Neural cell (in vitro differentiated cells): ENCODE measurements around the gene CRADD. TPM values are rescaled to one million over a fixed set of nuclear protein-coding genes. Genes with fewer than 3 reads are reported as not detected.

Experiments
- H2AFZ ChIP-seq: fragments of 200-600, 300-800 bp; sonication (generic), shearing (Covaris generic); 2 replicates; pipeline ENCODE4 v1.6.0; 2014; ENCODE audit warnings: low read depth, mild to moderate bottlenecking, antibody characterized with exemption, low read length, moderate library complexity
- H3F3A ChIP-seq: fragments of 200-600 bp; shearing (Covaris generic); 2 replicates; pipeline ENCODE4 v1.6.1; 2016; ENCODE audit warnings: mild to moderate bottlenecking, moderate library complexity, mixed read lengths, antibody characterized with exemption, low read length; ENCODE audit not compliant: insufficient read depth, poor library complexity, severe bottlenecking
- H3K27ac ChIP-seq: fragments of 200-600, 300-800 bp; sonication (generic), shearing (Covaris generic); 2 replicates; pipeline ENCODE4 v1.5.1; 2014; ENCODE audit warnings: mild to moderate bottlenecking, low read length, moderate library complexity
- H3K27me3 ChIP-seq: fragments of 300-800, 200-600 bp; sonication (generic), shearing (Covaris generic); 2 replicates; pipeline ENCODE4 v1.6.0; 2014; ENCODE audit warnings: mild to moderate bottlenecking, low read depth, low read length, moderate library complexity; ENCODE audit not compliant: insufficient read depth
- H3K36me3 ChIP-seq: fragments of 300-800, 200-600 bp; sonication (generic), shearing (Covaris generic); 2 replicates; pipeline ENCODE4 v1.5.1; 2014; ENCODE audit warnings: mild to moderate bottlenecking, antibody characterized with exemption, low read length, moderate library complexity; ENCODE audit not compliant: insufficient read depth
- H3K4me2 ChIP-seq: fragments of 300-800, 200-600 bp; sonication (generic), shearing (Covaris generic); 2 replicates; pipeline ENCODE4 v1.6.0; 2014; ENCODE audit warnings: mild to moderate bottlenecking, low read length
- H3K4me3 ChIP-seq: fragments of 300-800, 200-600 bp; sonication (generic), shearing (Covaris generic); 2 replicates; pipeline ENCODE4 v1.5.1; 2014; ENCODE audit warnings: mild to moderate bottlenecking, low read length, moderate library complexity
- H3K79me2 ChIP-seq: fragments of 200-600 bp; shearing (Covaris generic); replicated peaks from 2 replicates; pipeline ENCODE4 v1.6.0; 2014; ENCODE audit warnings: mild to moderate bottlenecking, low read length, moderate library complexity; ENCODE audit not compliant: insufficient read depth
- H3K9ac ChIP-seq: fragments of 300-800, 200-600 bp; sonication (generic), shearing (Covaris generic); 2 replicates; pipeline ENCODE4 v1.6.1; 2016; ENCODE audit warnings: mild to moderate bottlenecking, low read length, mixed read lengths
- H3K9me2 ChIP-seq: fragments of 200-600 bp; shearing (Covaris generic); 2 replicates; pipeline ENCODE4 v1.6.1; 2016; ENCODE audit warnings: mild to moderate bottlenecking, low read length, mixed read lengths; ENCODE audit not compliant: insufficient read depth
- H3K9me3 ChIP-seq: fragments of 200-600, 300-800 bp; sonication (generic), shearing (Covaris generic); 2 replicates; pipeline ENCODE4 v1.6.1; 2016; ENCODE audit warnings: mild to moderate bottlenecking, mixed run types, low read length, moderate library complexity, mixed read lengths
- H4K20me1 ChIP-seq: fragments of 200-600 bp; shearing (Covaris generic); 2 replicates; pipeline ENCODE4 v1.6.1; 2016; ENCODE audit warnings: mild to moderate bottlenecking, mixed run types; ENCODE audit not compliant: insufficient read depth
- CTCF ChIP-seq: fragments of 450-650 bp; IDR thresholded peaks from 2 replicates; pipeline ENCODE4 v1.5.1; 2014; ENCODE audit warnings: antibody characterized with exemption, mild to moderate bottlenecking, moderate library complexity; ENCODE audit not compliant: poor library complexity, severe bottlenecking
- EP300 ChIP-seq: fragments of 450-650 bp; conservative IDR thresholded peaks from 2 replicates; pipeline ENCODE4 v1.6.1; 2014; ENCODE audit warnings: antibody characterized with exemption, mild to moderate bottlenecking, moderate library complexity; ENCODE audit not compliant: poor library complexity, severe bottlenecking
- EZH2 ChIP-seq: fragments of 200-600, 300-800 bp; shearing (Covaris generic), sonication (generic); IDR thresholded peaks from 2 replicates; pipeline ENCODE4 v1.6.1; 2014; ENCODE audit warnings: antibody characterized with exemption, low read length, borderline replicate concordance, mild to moderate bottlenecking; ENCODE audit not compliant: insufficient read depth, poor library complexity, severe bottlenecking
- MXI1 ChIP-seq: fragments of 450-650 bp; conservative IDR thresholded peaks from 2 replicates; pipeline ENCODE4 v1.6.1; 2014; ENCODE audit warnings: antibody characterized with exemption, mild to moderate bottlenecking; ENCODE audit not compliant: poor library complexity, severe bottlenecking
- POLR2AphosphoS5 ChIP-seq: IDR thresholded peaks from 2 replicates; pipeline ENCODE4 v1.6.1; 2012
- RAD21 ChIP-seq: fragments of 450-650 bp; conservative IDR thresholded peaks from 2 replicates; pipeline ENCODE4 v1.6.1; 2014; ENCODE audit warnings: antibody characterized with exemption, mild to moderate bottlenecking, moderate library complexity
- REST ChIP-seq: IDR thresholded peaks from 2 replicates; pipeline ENCODE4 v1.6.1; 2012; ENCODE audit warnings: borderline replicate concordance
- SMC3 ChIP-seq: fragments of 450-650 bp; conservative IDR thresholded peaks from 2 replicates; pipeline ENCODE4 v1.6.1; 2014; ENCODE audit warnings: antibody characterized with exemption, mild to moderate bottlenecking, moderate library complexity; ENCODE audit not compliant: poor library complexity
- TAF1 ChIP-seq: IDR thresholded peaks from 2 replicates; pipeline ENCODE4 v1.6.1; 2012; ENCODE audit warnings: low read depth
- polyA plus RNA-seq: library from polyadenylated mRNA; depleted of rRNA; stranded (reverse); fragments of >200 nt; gene quantifications from 2 replicates; pipeline ENCODE4 v1.2.3, GENCODE V29; 2014

Gene CRADD
- polyA plus RNA-seq, 1 donor from 2014 or later, result 23.5 TPM

GRCh38 chr12:93638095-93638494 lies 39.1 kb upstream of the CRADD start:
- no peak overlapping the region for H3K4me2 ChIP-seq
- H3K36me3 ChIP-seq, result no peaks in the 10 kb centered on the region
- no peak overlapping the region for H3K27ac ChIP-seq
- H2AFZ ChIP-seq, result no peak overlapping the region
- H3K4me3 ChIP-seq, result no peak overlapping the region
- no peak overlapping the region for H3K9ac ChIP-seq
- H3K27me3 ChIP-seq, result no peaks in the 10 kb centered on the region
- H4K20me1 ChIP-seq, result no peaks in the 10 kb centered on the region
- no peaks in the 10 kb centered on the region for H3F3A ChIP-seq
- H3K9me3 ChIP-seq, result no peaks in the 10 kb centered on the region
- no peaks in the 10 kb centered on the region for H3K79me2 ChIP-seq
- TF ChIP-seq RAD21, result no peak
- H3K9me2 ChIP-seq, result no peaks in the 10 kb centered on the region

GRCh38 chr12:93638954-93639353 lies 38.2 kb upstream of the CRADD start:
- Histone ChIP-seq H3K4me3 (no peak overlapping the region), H3F3A (no peaks in the 10 kb centered on the region), H2AFZ (no peak overlapping the region)

More at GRCh38 chr12:93638954-93639353, 38.2 kb upstream of the CRADD start:
- Histone ChIP-seq H3K27ac (no peak overlapping the region), H3K4me2 (no peak overlapping the region), H3K9me2 (no peaks in the 10 kb centered on the region), H3K36me3 (no peaks in the 10 kb centered on the region), H4K20me1 (no peaks in the 10 kb centered on the region), H3K9me3 (no peaks in the 10 kb centered on the region), H3K79me2 (no peaks in the 10 kb centered on the region), H3K9ac (no peak overlapping the region), H3K27me3 (no peaks in the 10 kb centered on the region)
- no peak for TF ChIP-seq EP300
- no peak for TF ChIP-seq POLR2AphosphoS5
- TF ChIP-seq MXI1, result no peak
- no peak for TF ChIP-seq SMC3
- no peak for TF ChIP-seq EZH2
- TF ChIP-seq TAF1, result no peak
- TF ChIP-seq CTCF, result no peak
- TF ChIP-seq RAD21, result no peak
- no peak for TF ChIP-seq REST
